ENCODE data around the gene KCNQ1OT1.

DNA sequence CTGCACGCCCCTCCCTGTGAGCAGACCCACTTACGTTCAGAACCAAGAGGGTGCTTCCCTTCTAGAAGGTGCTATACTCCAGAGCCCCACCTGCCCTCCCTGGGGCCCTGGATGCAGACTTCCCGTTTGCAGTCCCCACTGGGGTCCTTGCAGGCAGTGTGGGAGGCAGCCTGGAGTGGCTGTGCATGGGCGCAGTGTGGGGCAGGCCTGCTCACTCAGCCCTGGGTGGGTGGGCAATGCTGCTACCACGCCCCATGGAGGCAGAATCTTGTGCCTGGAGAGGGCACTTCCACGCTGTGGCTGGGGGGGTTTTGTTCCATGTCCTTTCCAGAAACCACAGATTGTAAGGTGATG, 116.2 kb downstream of the KCNQ1OT1 start:
- TF ChIP-seq, protein P1, sequence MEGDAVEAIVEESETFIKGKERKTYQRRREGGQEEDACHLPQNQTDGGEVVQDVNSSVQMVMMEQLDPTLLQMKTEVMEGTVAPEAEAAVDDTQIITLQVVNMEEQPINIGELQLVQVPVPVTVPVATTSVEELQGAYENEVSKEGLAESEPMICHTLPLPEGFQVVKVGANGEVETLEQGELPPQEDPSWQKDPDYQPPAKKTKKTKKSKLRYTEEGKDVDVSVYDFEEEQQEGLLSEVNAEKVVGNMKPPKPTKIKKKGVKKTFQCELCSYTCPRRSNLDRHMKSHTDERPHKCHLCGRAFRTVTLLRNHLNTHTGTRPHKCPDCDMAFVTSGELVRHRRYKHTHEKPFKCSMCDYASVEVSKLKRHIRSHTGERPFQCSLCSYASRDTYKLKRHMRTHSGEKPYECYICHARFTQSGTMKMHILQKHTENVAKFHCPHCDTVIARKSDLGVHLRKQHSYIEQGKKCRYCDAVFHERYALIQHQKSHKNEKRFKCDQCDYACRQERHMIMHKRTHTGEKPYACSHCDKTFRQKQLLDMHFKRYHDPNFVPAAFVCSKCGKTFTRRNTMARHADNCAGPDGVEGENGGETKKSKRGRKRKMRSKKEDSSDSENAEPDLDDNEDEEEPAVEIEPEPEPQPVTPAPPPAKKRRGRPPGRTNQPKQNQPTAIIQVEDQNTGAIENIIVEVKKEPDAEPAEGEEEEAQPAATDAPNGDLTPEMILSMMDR (IDR thresholded peaks at IDR 0.05) = no peak
- no peak for TF ChIP-seq POLR2A (IDR thresholded peaks at IDR 0.05)
